Inferior parietal cortex (tissue), 1 donor: ENCODE results near the gene ADGRB3.
"Not testable (repeated sequence)": the region's sequence is repeated elsewhere in the genome, so short reads cannot be mapped to it uniquely, and the experiment has no call there.

Experiments used
- DNase-seq: peaks from one replicate; pipeline ENCODE4 v3.0.0-alpha.2; 2016; ENCODE audit errors: extremely low spot score

ADGRB3 gene

DNA sequence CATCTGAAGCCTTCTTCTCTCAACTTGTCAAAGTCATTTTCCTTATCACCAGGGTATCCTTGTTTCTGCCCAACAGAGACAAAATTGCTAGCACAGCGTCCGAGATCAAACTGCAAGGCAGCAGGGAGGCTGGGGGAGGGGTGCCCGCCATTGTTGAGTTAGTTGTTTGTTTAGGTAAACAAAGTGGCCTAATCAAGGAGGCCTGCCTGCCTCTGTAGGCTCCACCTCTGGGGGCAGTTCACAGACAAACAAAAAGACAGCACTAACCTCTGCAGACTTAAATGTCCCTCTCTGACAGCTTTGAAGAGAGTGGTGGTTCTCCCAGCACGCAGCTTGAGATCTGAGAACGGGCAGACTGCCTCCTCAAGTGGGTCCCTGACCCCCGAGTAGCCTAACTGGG is 155.0 kb downstream of the ADGRB3 start:
- DNase-seq, result not testable (repeated sequence)

DNA sequence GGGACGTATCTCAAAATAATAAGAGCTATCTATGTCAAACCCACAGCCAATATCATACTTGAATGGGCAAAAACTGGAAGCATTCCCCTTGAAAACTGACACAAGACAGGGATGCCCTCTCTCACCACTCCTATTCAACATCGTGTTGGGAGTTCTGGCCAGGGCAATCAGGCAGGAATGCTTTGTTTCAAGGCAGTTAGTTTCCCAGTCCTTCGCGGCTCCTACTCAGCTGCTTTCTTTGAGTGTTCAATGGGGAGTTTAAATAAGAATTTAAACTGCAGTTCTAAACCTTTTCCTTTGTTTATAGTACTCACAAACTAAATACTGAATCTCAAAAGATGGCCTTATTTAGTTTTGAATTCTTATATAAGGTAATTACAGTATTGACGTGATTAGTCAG is 179.9 kb downstream of the ADGRB3 start:
- DNase-seq, result not testable (repeated sequence)

DNA sequence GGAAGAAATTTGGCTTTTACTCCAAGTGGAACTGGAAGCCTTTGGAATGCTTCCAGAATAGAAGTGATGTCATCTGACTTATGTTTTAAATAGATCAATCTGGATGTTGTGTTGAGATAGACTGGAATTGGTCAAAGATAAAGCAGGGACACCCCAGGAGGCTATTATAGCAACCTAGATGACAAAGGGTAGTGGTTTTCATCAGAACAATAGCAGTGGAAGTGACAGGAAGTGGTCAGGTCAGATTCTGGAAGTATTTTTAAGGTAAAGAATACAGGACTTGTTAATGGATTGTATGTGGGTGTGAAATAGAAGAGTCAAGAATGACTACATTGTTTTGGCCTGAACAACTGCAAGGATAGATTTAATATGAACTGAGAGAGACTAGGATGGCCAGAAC is 191.4 kb downstream of the ADGRB3 start:
- DNase-seq, result no peak

DNA sequence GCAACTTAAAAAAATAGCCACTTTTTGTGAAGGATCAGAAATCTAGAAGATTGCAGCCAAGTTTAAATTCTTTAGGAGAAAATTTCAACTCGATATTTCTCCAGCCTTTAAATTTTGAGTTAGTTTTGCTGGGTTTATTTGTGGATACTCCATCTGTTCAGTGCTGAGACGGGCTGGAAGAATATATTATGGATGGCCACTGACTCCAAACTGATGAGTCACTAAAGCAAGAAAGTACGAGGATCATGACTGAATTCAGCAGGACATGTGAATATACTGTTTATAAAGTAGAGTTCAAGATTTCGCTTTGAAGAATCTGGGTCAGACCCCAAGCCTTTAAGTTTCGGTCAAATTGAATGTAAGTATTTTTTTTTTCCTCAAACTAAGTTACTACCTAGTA is 199.5 kb downstream of the ADGRB3 start:
- no peak for DNase-seq

DNA sequence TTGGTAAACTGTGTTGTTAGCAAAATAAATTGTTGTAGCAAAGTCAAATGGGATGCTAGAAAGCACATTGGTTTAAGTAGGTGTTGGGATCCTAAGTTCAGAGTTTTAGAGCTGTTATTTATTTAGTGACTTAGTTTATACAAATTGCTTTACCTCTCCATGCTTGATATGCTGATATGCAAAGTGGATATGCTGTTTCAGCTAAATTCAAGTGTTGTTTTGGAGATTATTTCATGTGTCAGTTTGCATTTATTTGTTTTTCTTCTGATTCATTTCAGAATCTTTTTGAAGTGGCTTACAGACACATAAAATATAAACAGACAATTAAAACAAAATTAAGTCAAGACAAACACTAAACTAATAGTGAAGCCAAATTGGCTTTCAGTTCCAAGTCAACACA is 203.5 kb downstream of the ADGRB3 start:
- no peak for DNase-seq

DNA sequence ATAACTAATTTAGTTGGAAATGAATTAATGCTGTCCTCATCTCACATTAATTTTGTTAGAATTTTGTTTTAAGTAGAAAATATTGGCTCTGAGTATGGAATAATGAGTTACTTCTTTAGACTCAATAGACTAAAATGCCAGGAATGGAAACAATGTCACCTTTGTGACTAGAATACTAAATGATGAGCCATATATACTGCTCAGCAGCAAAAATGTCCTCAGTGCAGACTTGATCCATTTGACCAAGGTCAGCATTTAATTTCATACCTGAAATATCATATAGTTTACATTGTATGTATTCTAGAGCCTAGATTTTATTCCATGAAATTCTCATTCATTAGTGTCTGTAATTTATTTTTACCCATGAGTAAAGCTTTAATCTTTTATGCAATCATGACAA is 217.7 kb downstream of the ADGRB3 start:
- DNase-seq, result no peak

GRCh38 chr6:68859233-68859632 is 224.2 kb downstream of the ADGRB3 start:
- DNase-seq, result no peak

GRCh38 chr6:68868646-68869045 is 233.6 kb downstream of the ADGRB3 start:
- DNase-seq, result no peak

DNA sequence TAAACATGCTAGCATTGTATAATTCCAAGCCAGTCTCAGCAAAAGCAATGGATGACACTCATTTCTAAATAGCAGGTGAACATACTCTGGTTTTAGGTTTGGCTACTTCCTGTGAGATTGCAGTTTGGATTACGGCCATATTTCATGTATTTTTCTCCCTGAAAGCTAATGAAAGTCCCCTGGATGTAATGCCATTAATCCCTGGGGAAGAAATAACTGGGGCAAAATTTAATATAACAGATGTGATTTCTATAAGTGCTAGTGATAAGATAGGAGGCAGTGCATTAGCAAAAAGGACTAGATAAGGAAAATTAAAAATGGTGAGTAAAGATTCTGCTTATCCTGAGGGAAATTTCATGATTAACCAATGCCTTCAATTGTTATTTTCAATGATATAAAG is 238.2 kb downstream of the ADGRB3 start:
- no peak for DNase-seq

DNA sequence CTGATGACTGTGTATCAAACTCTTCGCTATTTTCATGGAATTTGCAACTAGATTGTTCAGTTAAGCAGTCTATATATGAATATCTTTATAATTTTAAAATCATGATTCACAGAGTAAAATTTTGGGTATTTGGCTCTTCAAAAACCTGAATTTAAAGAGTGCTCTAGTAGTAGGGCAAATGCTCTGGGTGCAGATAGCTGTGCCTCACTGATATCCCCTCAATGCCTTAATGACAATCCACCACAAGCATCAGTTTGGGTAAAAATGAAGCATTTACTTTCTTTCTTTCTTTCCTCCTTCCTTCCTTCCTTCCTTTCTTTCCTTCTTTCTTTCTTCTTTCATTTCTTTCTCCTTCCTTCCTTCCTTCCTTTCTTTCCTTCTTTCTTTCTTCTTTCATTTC is 239.7 kb downstream of the ADGRB3 start:
- DNase-seq, result no peak

DNA sequence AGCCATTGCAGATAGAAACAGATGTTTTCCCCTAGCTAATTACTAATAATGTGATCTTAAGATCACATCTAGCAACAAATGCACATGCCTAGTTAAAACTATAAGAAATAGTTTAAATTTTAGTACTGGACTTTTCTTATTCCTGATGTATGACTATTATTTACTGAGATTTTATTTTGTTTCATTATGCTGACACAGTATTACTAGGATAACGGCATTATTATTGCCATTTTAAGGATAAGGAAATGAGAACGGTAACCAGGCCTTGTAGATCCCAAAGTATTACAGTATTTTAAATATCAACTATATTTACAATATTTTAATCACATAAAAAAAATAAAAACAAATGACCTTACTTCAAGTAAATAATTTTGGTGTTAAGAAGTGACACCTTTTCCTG is 240.3 kb downstream of the ADGRB3 start:
- DNase-seq, result no peak

DNA sequence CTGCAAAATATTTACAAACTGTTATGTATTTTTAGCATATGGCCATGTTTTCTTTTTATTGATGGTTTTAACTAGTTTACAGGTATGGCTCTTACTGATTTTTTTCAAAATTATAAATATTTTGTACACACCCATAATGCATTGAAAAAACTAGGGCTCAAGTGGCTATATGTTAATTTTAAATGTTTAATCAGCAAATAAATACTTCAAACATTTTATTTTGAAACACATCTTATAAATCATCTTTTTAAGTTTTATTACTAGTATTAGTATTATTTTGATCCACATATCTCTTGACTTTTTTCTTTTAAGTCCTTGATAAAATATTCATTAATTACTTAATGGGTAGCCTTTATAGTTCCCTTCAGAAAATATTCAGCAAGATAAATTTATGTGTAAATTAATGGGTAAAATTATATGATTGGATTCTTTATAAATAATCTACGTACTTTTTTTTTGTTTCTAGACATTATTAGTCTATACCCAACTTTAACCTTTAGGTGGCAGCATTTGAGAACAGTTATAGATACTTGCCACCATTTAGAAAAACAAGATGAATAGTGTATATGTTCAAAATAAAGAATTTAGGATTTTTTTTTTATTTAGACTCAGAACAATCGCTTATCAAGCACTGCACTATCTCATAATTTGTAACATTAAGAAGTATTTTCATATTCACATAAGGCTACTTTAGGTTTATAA is 241.9 kb downstream of the ADGRB3 start:
- peak; percentile 32 for DNase-seq

- DNase-seq, result no peak
Observed at GRCh38 chr6:68880050-68880813, 245.2 kb downstream of the ADGRB3 start.

GRCh38 chr6:68883325-68883724 is 248.2 kb downstream of the ADGRB3 start:
- DNase-seq, result not testable (repeated sequence)

- DNase-seq, result no peak
Observed at GRCh38 chr6:68891419-68891818, 256.3 kb downstream of the ADGRB3 start.

DNA sequence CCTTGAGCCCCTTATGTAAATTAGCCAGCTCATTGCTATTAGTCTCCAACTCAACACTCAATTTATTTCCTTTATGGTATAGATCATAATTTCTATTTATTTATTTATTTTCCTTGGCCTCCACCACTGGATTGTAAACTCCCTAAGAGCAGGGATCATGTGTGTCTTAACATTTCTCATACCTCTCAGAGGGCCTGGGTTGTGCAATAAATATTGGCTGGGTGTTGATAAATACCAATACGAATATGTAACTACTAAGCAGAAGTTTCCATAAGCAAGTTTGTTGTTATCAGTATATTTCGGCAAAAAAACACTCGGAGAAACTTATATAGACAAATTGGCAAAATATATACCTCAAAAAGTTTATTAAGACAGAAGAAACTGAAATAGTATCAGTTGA is 257.4 kb downstream of the ADGRB3 start:
- no peak for DNase-seq

DNA sequence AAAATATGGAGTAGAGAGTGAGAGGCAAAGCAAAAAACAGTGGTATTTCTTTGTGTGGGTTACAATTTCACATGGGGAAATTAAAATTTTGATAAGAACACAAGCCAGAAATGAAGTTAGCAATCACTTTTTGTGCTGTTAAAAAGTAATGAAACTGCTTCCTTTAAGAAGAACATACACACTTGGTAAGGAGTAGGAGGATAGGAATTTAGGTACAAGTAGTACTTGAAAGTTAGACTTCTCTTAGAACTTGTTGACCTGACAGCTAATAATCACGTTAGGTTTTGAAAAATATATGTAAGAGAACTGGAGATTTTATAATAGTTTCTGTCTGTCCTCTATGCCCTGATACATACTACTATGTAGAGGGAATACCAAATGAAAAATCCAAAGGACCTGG is 260.8 kb downstream of the ADGRB3 start:
- DNase-seq, result no peak

DNA sequence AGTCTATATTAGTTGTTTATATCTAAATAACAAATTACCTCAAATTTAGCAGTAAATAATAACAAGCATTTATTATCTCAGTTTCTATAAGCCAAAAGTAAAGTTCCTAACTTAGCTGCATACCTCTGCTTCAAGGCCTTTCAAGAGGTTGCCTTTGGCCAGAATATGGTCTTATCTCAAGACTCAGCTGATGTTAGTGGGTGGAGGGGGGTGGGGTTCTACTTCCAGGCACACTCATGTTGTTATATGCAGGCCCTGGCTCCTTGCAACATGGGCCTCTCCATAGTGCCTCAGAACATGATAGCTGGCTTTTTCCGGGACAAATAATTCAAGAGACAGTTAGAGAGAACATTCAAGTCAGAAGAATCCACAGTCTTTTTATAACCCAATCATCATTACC is 266.0 kb downstream of the ADGRB3 start:
- DNase-seq, result no peak

DNA sequence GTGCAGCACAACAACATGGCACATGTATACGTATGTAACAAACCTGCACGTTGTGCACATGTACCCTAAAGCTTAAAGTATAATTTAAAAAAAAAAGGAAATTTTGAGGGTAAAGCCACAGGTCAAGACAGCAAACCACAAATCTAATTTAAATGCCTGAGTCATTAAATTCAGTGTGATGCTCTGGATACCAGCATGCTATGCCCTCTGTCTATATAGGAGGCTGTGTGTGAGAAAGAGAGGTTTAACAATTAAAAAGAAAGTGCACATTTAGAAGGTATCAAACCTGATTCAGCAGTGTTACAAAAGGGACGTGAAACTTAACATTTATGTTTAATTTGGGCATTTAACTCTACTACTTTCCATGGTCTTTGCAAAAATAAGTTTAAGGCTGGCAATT is 276.3 kb downstream of the ADGRB3 start:
- DNase-seq, result no peak

DNA sequence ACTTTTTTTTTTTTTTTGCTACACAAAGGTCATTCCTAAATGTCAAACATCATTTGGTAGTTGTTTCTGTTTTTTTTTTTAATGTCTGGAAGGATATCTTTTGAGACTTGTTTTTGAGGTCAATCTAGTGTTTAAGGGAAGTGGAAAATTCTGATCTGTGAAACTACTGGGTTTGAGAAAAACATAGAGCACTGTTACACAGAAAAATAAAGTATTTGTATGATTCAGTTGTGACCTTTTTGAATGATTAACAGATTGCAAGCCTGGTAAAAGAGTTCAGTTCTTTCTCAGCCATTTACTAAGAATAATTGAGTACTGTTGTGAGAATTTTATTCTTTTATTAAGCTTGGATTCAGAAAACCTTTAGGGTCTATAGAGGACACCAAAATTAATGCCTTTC is 276.7 kb downstream of the ADGRB3 start:
- no peak for DNase-seq

GRCh38 chr6:68912805-68913204 is 277.7 kb downstream of the ADGRB3 start:
- DNase-seq, result not testable (repeated sequence)

DNA sequence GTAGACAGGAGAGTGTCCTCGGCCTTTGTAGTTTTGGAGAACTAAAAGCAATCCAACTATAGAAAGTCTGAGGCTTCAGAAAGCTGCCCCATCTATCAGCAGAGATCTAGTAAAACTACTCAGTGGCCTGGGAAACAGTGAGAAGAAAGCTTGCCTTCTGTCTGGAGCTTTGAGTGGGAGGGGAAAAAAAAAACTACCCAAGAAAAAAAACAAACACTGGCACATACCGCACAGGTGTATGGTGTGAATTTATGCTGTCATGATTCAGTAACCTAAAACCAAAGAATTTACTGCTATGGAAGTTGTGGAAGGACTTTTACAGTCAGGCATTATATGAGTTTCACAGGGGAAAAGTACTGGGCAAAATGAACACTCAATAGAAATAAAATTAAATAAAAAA is 280.5 kb downstream of the ADGRB3 start:
- no peak for DNase-seq

DNA sequence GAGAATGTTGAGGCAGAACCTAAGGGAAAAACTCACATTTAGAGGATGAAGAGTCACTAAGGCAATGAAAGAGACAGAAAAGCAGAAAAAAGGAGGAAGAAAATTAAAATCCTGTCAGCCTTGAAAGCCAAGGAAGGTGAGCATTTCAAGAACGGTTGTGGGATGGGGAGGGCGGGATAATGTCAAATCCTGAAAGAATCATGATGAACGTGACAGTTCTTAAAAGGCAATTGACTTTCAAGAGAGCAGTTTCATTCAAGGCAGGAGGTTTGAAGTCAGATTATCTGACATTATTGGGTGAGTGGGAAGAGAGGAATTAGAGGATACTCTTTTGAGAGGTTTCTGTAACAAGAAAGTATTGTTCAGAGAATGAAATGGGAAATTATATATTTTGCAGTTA is 284.5 kb downstream of the ADGRB3 start:
- DNase-seq, result no peak

- DNase-seq, result no peak
Observed at GRCh38 chr6:68941345-68941744, 306.3 kb downstream of the ADGRB3 start.
